Skin epidermis (tissue), 12 donors: ENCODE measurements around the gene STX4.

Source experiments
- H3K27ac ChIP-seq, 21 experiments: fragments of 200-600 bp; sonication (generic) in 11 of 21; one replicate each; pipeline ENCODE4 v1.5.0; 2020; ENCODE audit warnings: mild to moderate bottlenecking in 3 of 21, inconsistent platforms in 2 of 21, moderate library complexity in 2 of 21
- H3K4me3 ChIP-seq, 7 experiments: fragments of 200-600 bp; sonication (generic) in 2 of 7; one replicate each; pipeline ENCODE4 v1.5.0; 2020; ENCODE audit warnings: inconsistent platforms in 2 of 7, mild to moderate bottlenecking in 2 of 7, moderate library complexity in 1 of 7

STX4 gene

GRCh38 chr16:31078597-31079341, 45.4 kb downstream of the STX4 start:
- Histone ChIP-seq H3K4me3 (no peak overlapping the region), H3K27ac (no peak overlapping the region)

- H3K27ac ChIP-seq, result no peak overlapping the region
- H3K4me3 ChIP-seq, result no peak overlapping the region
Measured at GRCh38 chr16:31079342-31079944, 46.1 kb downstream of the STX4 start.

- Histone ChIP-seq H3K4me3 (no peak overlapping the region), H3K27ac (no peak overlapping the region)
Measured at GRCh38 chr16:31080035-31080629, 46.8 kb downstream of the STX4 start.

GRCh38 chr16:31080756-31081419, 47.5 kb downstream of the STX4 start:
- Histone ChIP-seq H3K27ac (peak overlapping the region in 7 of 21 experiments; percentile 1 to 66 (median 28)), H3K4me3 (no peak overlapping the region)

- peak overlapping the region in 10 of 21 experiments; percentile 1 to 66 (median 38) for H3K27ac ChIP-seq
- H3K4me3 ChIP-seq, result no peak overlapping the region
Measured at GRCh38 chr16:31081428-31082351, 48.3 kb downstream of the STX4 start.

GRCh38 chr16:31082368-31083045, 49.1 kb downstream of the STX4 start:
- Histone ChIP-seq H3K4me3 (no peak overlapping the region), H3K27ac (peak overlapping the region in 8 of 21 experiments; percentile 18 to 66 (median 40))

GRCh38 chr16:31083081-31083480, 49.7 kb downstream of the STX4 start:
- Histone ChIP-seq H3K4me3 (no peak overlapping the region), H3K27ac (peak overlapping the region in 5 of 21 experiments; percentile 22 to 50 (median 33))

- peak overlapping the region in 2 of 21 experiments; percentile 29 to 43 for H3K27ac ChIP-seq
Measured at GRCh38 chr16:31083556-31083955, 50.2 kb downstream of the STX4 start.

GRCh38 chr16:31083981-31084380, 50.6 kb downstream of the STX4 start:
- no peak overlapping the region for H3K4me3 ChIP-seq
- peak overlapping the region in 2 of 21 experiments; percentile 29 to 59 for H3K27ac ChIP-seq

More at GRCh38 chr16:31083556-31083955, 50.2 kb downstream of the STX4 start:
- H3K4me3 ChIP-seq, result no peak overlapping the region

- no peak overlapping the region for H3K4me3 ChIP-seq
- peak overlapping the region in 12 of 21 experiments; percentile 15 to 77 (median 55) for H3K27ac ChIP-seq
Measured at GRCh38 chr16:31084584-31085302, 51.4 kb downstream of the STX4 start.

GRCh38 chr16:31085411-31085810, 52.1 kb downstream of the STX4 start:
- Histone ChIP-seq H3K4me3 (no peak overlapping the region), H3K27ac (peak overlapping the region in 10 of 21 experiments; percentile 22 to 77 (median 57))

GRCh38 chr16:31085873-31086628, 52.7 kb downstream of the STX4 start:
- H3K4me3 ChIP-seq, result no peak overlapping the region
- H3K27ac ChIP-seq, result peak overlapping the region in 4 of 21 experiments; percentile 22 to 65 (median 35)

- no peak overlapping the region for H3K27ac ChIP-seq
- H3K4me3 ChIP-seq, result no peak overlapping the region
Measured at GRCh38 chr16:31086629-31086906, 53.2 kb downstream of the STX4 start.

GRCh38 chr16:31087481-31087880, 54.1 kb downstream of the STX4 start:
- Histone ChIP-seq H3K27ac (peak overlapping the region in 2 of 21 experiments; percentile 35 to 44), H3K4me3 (no peak overlapping the region)

GRCh38 chr16:31087971-31088370, 54.6 kb downstream of the STX4 start:
- H3K27ac ChIP-seq, result peak overlapping the region in 4 of 21 experiments; percentile 15 to 44 (median 26)
- H3K4me3 ChIP-seq, result no peak overlapping the region

GRCh38 chr16:31088459-31089183, 55.3 kb downstream of the STX4 start, which contains the start of gene PRSS53:
Gene PRSS53 (minus strand): TSS chr16:31088943. CDS start chr16:31088809, 134 bp downstream.
- Histone ChIP-seq H3K4me3 (no peak within 1 kb of the TSS), H3K27ac (peak within 1 kb of the TSS in 5 of 21 experiments; percentile 13 to 44 (median 16))

GRCh38 chr16:31089199-31089598, 55.8 kb downstream of the STX4 start:
- Histone ChIP-seq H3K4me3 (no peak overlapping the region), H3K27ac (peak overlapping the region in 1 of 21 experiments; percentile 21)
